ENCODE measurements around the gene EHMT1.
"Not testable (repeated sequence)": the region's sequence is repeated elsewhere in the genome, so short reads cannot be mapped to it uniquely, and the experiment has no call there.

EHMT1 gene

DNA sequence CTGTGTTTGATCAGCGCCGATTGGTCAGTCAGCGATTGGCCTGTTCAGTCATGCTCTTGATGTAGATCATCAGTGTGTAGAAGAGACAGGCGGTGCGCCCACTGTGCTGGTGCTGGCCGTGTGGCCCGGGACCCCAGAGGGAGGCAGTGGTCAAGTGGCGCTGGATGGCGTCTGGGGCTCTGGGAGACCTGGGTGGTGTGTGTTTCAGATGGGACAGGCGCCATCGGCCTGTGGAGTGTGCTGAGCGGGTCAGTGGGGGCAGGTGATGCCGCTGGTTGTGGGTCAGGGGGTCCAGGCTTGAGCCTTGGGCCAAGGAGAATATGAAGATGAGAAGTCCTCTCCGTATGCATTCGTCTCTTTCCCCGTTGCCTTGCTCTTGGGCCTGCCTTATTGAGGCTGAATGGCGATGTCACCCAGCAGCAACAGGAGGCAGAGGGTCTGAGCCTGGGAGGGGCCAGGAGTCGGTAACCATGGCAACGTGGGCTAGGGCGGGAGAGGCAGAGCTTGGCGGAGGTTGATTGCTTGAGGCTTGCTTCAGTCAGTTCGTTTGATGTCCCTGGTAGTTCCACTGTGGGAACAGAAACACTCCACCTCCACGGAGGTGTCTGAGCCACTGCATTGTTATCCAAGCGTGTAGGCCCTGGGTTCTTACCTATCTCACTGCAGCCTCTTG lies 141.0 kb downstream of the EHMT1 start:
- no peak for DNase-seq (ENCODE audit: low read depth in 2 of 2)

GRCh38 chr9:137760426-137760825 lies 141.6 kb downstream of the EHMT1 start:
- DNase-seq (ENCODE audit: low read depth in 2 of 2), result no peak

- no peak for DNase-seq (ENCODE audit: low read depth in 2 of 2)
Observed at GRCh38 chr9:137761032-137761431, 142.2 kb downstream of the EHMT1 start.

DNA sequence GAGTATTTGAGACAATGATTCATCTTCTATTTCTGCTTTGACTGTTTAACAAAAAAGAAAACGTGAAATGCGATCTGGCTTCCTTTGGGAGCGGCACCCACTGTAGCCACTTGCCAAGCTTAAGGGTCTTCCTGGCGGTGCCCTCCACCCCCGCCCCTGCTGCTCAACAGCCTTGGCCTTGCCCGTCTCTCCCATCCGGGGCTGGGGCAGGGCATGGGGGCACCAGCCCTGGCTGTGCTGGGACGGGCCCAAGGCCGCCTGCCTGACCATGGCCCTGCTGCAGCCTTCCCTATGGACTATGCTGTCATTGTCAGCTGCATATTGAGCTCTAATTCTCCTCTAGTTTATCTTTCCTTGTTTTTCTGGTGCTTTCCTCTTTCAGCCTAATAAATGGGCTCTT lies 143.0 kb downstream of the EHMT1 start:
- DNase-seq (ENCODE audit: low read depth in 2 of 2), result no peak

GRCh38 chr9:137762414-137763061 lies 143.7 kb downstream of the EHMT1 start:
- DNase-seq (ENCODE audit: low read depth in 2 of 2), result no peak

GRCh38 chr9:137763271-137763955 lies 144.6 kb downstream of the EHMT1 start:
- DNase-seq (ENCODE audit: low read depth in 2 of 2), result no peak

- DNase-seq (ENCODE audit: low read depth in 2 of 2), result no peak
Observed at GRCh38 chr9:137764171-137764671, 145.4 kb downstream of the EHMT1 start.

DNA sequence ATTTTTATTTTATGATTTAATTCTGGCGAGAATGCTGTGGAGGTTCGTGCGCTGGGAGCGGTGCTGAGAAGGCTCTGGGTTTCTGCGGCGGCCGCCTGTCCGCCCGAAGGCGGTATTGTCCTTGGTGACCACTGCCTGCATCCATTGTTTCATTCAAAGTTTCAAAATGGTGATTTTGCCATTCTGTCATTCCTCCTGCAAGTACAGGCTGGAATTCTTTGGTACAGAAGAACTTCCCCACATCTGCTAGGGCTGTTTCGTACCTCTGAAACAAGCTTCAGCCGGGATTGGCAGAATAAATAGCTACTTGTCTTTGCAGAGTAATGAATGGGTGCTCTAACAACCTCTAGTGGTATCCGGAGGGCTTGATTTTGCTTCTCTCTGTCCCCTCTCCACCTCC lies 146.2 kb downstream of the EHMT1 start:
- DNase-seq (ENCODE audit: low read depth in 2 of 2), result no peak

DNA sequence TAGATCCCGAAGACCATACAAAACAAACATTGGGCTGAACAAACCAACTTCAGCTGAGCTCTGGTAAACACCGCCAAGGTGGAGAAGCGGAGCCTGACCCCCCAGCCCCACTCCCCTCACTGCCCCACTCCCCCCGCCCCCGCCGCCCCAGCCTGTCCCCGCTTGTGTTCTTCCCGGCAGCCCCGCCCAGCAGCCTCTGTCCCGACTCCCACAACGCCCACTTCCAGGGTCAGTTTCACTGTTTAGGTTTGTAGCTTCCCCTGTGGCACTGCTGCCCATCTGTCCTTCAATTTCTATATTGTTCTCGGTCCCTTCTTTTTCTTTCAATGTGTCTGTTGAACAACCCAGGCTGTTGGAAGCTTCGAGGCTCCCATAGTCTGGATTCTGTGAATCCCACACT lies 146.7 kb downstream of the EHMT1 start:
- DNase-seq (ENCODE audit: low read depth in 2 of 2), result no peak

GRCh38 chr9:137771580-137771979 lies 152.8 kb downstream of the EHMT1 start:
- DNase-seq (ENCODE audit: low read depth in 2 of 2), result no peak

DNA sequence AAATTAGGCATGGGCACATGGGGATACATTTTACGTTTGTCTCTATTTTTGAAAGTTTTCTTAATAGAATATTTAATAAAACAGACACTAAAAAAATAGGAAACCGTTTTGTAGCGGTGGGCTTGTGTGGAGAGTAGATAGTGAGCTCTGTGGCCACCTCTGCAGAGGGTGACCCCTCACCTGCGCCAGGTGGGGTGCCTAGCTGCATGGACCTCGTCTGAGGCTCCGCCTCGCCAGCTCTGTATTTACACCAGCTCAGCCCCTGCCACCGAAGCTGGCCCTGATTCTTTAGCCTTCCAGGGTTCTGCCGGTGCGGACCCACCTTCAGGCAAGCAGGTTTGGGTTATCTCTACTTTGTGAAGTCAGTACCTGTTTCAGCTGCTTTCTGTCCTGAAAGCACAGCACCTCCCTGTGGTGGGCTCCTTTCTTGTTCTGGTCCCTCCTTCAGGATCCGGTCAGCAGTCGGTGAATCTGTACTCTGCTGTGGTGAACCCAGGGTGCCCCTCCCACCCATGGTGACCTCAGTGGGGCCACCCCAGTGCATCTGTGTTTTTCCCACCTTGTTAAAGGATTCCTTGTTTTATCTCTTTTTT lies 153.6 kb downstream of the EHMT1 start:
- no peak for DNase-seq (ENCODE audit: low read depth in 2 of 2)

- no peak for DNase-seq (ENCODE audit: low read depth in 2 of 2)
Observed at GRCh38 chr9:137774775-137775386, 156.1 kb downstream of the EHMT1 start.

- no peak for DNase-seq (ENCODE audit: low read depth in 2 of 2)
Observed at GRCh38 chr9:137776306-137776995, 157.6 kb downstream of the EHMT1 start.

DNA sequence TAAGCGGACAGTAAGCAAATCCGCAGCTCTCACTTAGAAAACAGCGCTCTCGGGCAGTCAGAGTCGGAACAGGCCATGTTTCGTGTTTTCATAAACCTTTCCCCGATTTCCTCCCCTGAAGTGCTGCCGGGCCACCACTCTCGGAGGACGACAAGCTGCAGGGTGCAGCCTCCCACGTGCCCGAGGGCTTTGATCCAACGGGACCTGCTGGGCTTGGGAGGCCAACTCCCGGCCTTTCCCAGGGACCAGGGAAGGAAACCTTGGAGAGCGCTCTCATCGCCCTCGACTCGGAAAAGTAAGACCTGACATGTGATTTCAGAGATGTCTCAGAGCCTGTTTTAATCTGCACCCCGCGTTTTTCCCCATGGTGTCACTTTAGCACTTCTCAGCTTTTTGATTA lies 159.0 kb downstream of the EHMT1 start:
- no peak for DNase-seq (ENCODE audit: low read depth in 2 of 2)

GRCh38 chr9:137778336-137778735 lies 159.5 kb downstream of the EHMT1 start:
- DNase-seq (ENCODE audit: low read depth in 2 of 2), result no peak

DNA sequence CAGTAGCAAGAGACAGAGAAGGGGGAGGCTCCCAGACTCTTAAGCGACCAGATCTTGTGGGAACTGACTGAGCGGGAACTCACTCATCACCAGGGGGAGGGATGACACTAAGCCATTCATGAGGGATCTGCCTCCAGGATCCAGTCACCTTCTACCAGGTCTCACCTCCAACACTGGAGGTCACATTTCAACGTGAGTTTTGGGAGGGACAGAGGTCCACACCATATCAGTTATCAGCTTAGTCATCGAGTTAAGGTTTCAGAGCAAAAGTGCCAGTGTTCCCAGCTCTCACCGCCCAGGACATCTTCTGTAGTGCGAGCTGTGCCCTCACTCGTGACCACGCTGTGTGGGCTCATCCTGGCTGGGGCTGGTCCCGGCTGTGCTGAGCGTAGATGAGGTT lies 160.1 kb downstream of the EHMT1 start:
- DNase-seq (ENCODE audit: low read depth in 2 of 2), result no peak

- not testable (repeated sequence) for DNase-seq (ENCODE audit: low read depth in 2 of 2)
Observed at GRCh38 chr9:137780031-137780430, 161.2 kb downstream of the EHMT1 start.

- no peak for DNase-seq (ENCODE audit: low read depth in 2 of 2)
Observed at GRCh38 chr9:137781906-137782585, 163.2 kb downstream of the EHMT1 start.

- DNase-seq (ENCODE audit: low read depth in 2 of 2), result no peak
Observed at GRCh38 chr9:137783521-137783920, 164.7 kb downstream of the EHMT1 start.

GRCh38 chr9:137784046-137784445 lies 165.2 kb downstream of the EHMT1 start:
- no peak for DNase-seq (ENCODE audit: low read depth in 2 of 2)

Measured in stimulated activated CD4-positive, alpha-beta T cell treated with anti-CD3 and anti-CD28 coated beads, Interleukin-1b, Interleukin-23, amount 100 ng/mL, for 4 hours (primary cell).